ENCODE results near the gene RGP1. TPM values are rescaled to one million over a fixed set of nuclear protein-coding genes. Genes with fewer than 3 reads are reported as not detected.

The RGP1 gene
- total RNA-seq, 2 experiments from 2014 or later, result 13.5 to 27.1 TPM

- intact Hi-C loops (cut with micrococcal nuclease; ENCODE audit: unreplicated experiment), result no loop called here
- BruUV-seq (replicated peaks), result no TSS peak
- no peak for DNase-seq (ENCODE audit: low spot score)
- Histone ChIP-seq H3K79me2 (ENCODE audit: insufficient read depth, low read depth, low read length) (no peaks in the 10 kb centered on the region), H3K9me3 (ENCODE audit: low read length) (no peaks in the 10 kb centered on the region), H3K27ac (ENCODE audit: low read depth, low read length, poor library complexity, severe bottlenecking) (no peak overlapping the region), H3K4me3 (ENCODE audit: low read depth, low read length, poor library complexity, severe bottlenecking) (no peak overlapping the region), H4K20me1 (ENCODE audit: insufficient read depth, low read length) (no peaks in the 10 kb centered on the region), H2AFZ (ENCODE audit: low read length) (no peak overlapping the region), H3K4me2 (ENCODE audit: low read length) (no peak overlapping the region), H3K9me2 (ENCODE audit: insufficient read depth, low read length) (no peaks in the 10 kb centered on the region), H3K36me3 (ENCODE audit: insufficient read depth, low read length) (peaks cover 97% of the 10 kb centered on the region), H3K4me1 (ENCODE audit: insufficient read depth, low read length, poor library complexity, severe bottlenecking) (no peaks in the 10 kb centered on the region)
- POLR2A ChIA-PET, result interaction anchor here (1.9 kb wide), 1 partner anchor 12 kb away, joined by 6 read pairs; no protein-coding TSS in a partner anchor
- TF ChIP-seq CTCF (conservative IDR thresholded peaks at IDR 0.05; ENCODE audit: low read length) (no peak), EZH2phosphoT487 (IDR thresholded peaks at IDR 0.05; ENCODE audit: borderline replicate concordance, low read depth, low read length) (no peak)
- CTCF ChIA-PET (ENCODE audit: unreplicated experiment), result interaction anchor here (1.2 to 1.5 kb wide), 2 partner anchors 13 to 20 kb away, joined by 3 to 6 read pairs; no protein-coding TSS in a partner anchor
These were observed 32.9 kb upstream of the RGP1 start for GRCh38 chr9:35716230-35716629.

- H4K20me1 ChIP-seq (ENCODE audit: insufficient read depth, low read length), result no peaks in the 10 kb centered on the region
- intact Hi-C loops (cut with micrococcal nuclease; ENCODE audit: unreplicated experiment), result no loop called here
- POLR2A ChIA-PET, result interaction anchor here (1.3 to 1.9 kb wide), 3 partner anchors 9 to 58 kb away, joined by 3 to 6 read pairs (median 3); no protein-coding TSS in a partner anchor
These were observed 31.8 kb upstream of the RGP1 start for GRCh38 chr9:35717132-35717870.

More at GRCh38 chr9:35717132-35717870, 31.8 kb upstream of the RGP1 start:
- Histone ChIP-seq H2AFZ (ENCODE audit: low read length) (no peak overlapping the region), H3K9me3 (ENCODE audit: low read length) (no peaks in the 10 kb centered on the region), H3K27ac (ENCODE audit: low read depth, low read length, poor library complexity, severe bottlenecking) (no peak overlapping the region), H3K79me2 (ENCODE audit: insufficient read depth, low read depth, low read length) (no peaks in the 10 kb centered on the region), H3K4me1 (ENCODE audit: insufficient read depth, low read length, poor library complexity, severe bottlenecking) (no peaks in the 10 kb centered on the region), H3K36me3 (ENCODE audit: insufficient read depth, low read length) (peaks cover 97% of the 10 kb centered on the region), H3K9me2 (ENCODE audit: insufficient read depth, low read length) (no peaks in the 10 kb centered on the region), H3K4me2 (ENCODE audit: low read length) (no peak overlapping the region), H3K4me3 (ENCODE audit: low read depth, low read length, poor library complexity, severe bottlenecking) (no peak overlapping the region)
- no TSS peak for BruUV-seq (replicated peaks)
- CTCF ChIA-PET (ENCODE audit: unreplicated experiment), result no interaction called here
- DNase-seq (ENCODE audit: low spot score), result no peak
- TF ChIP-seq CTCF (conservative IDR thresholded peaks at IDR 0.05; ENCODE audit: low read length) (no peak), EZH2phosphoT487 (IDR thresholded peaks at IDR 0.05; ENCODE audit: borderline replicate concordance, low read depth, low read length) (no peak)
